Measurements from ENCODE around the gene MOB3A.

The MOB3A gene

DNA sequence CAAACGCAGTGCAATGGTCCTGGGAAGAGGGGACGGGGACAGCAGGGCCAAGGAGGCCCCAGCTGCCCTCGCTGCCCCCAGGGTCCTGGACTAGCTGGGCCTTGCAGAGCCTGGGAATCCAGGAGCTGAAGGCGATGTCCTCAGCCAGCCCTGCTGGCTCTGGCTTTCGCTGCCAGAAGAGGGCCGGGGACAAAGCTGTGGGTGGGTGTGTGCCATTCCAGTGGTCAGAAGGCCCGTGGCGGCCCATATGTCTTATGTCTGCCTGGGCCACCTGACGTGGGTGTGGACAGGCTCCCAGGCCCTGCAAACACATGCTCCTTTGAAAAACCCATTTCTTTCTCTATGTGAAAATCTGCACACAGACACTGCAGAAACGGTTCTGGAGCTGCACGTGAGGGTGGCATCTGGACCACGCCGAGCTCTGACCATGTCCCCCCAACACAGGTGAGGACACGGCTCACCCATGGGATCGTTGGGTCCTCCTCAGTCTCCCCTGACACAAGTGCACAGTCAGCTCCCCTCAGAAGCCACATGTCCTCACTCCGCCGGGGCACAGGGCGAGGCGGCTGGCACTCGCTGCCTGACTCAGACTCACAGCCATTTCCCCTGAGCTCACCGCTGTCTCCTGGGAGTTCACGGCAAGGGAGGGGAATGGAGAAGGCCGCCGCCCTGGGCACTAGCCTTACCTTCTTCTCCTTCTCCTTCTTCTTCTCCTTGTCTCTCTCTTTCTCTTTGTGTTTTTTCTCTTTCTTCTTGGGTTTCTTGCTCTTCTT lies 17.5 kb upstream of the MOB3A start:
- no peak for DNase-seq (ENCODE audit: low read depth)
- H3K4me3 ChIP-seq (ENCODE audit: control insufficient read depth, low read depth, low read length), result no peak overlapping the region
- TF ChIP-seq, protein P1, sequence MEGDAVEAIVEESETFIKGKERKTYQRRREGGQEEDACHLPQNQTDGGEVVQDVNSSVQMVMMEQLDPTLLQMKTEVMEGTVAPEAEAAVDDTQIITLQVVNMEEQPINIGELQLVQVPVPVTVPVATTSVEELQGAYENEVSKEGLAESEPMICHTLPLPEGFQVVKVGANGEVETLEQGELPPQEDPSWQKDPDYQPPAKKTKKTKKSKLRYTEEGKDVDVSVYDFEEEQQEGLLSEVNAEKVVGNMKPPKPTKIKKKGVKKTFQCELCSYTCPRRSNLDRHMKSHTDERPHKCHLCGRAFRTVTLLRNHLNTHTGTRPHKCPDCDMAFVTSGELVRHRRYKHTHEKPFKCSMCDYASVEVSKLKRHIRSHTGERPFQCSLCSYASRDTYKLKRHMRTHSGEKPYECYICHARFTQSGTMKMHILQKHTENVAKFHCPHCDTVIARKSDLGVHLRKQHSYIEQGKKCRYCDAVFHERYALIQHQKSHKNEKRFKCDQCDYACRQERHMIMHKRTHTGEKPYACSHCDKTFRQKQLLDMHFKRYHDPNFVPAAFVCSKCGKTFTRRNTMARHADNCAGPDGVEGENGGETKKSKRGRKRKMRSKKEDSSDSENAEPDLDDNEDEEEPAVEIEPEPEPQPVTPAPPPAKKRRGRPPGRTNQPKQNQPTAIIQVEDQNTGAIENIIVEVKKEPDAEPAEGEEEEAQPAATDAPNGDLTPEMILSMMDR (IDR thresholded peaks at IDR 0.05; ENCODE audit: control insufficient read depth, insufficient read depth, low read depth, low read length, missing control alignments), result no peak

DNA sequence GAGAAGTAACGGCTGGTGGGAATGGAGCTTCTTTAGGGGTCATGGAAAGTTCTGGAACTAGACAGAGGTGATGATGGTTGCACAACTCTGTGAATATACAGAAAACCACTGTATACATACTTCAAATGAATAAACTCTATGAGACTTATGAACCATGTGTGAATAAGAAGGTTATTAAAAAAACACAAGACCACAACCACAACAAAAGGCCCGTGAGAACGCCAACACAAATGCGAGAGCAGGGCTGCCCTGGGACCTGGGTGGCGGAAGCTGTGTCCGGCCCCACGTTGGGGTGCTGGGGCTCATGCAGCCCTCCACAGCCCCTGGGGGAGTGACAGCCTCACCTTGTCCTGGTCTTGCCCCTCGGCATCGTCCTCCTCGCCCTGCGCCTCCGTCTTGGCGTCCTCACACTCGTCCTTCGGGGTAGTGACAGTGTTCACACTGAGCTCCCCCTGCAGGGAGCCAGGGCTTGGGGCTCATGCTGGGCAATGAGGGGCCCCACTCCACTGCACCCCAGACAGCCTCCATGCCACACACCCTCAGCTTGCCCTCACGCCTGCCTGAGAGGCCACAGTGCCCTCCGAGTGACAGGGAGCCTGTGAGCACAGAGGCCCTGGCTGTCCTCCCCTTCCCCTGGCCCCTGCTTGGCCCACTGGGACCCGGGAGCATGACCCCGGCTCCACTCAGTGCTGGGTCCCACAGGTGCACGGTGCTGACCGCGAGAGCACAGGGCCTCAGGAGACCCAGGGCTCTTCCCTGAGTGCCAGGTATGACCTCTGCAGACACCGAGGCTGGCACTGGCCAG lies 16.6 kb upstream of the MOB3A start:
- H3K4me3 ChIP-seq (ENCODE audit: control insufficient read depth, low read depth, low read length), result no peak overlapping the region
- TF ChIP-seq, protein P1 (IDR thresholded peaks at IDR 0.05; ENCODE audit: control insufficient read depth, insufficient read depth, low read depth, low read length, missing control alignments), result no peak
- no peak for DNase-seq (ENCODE audit: low read depth)

DNA sequence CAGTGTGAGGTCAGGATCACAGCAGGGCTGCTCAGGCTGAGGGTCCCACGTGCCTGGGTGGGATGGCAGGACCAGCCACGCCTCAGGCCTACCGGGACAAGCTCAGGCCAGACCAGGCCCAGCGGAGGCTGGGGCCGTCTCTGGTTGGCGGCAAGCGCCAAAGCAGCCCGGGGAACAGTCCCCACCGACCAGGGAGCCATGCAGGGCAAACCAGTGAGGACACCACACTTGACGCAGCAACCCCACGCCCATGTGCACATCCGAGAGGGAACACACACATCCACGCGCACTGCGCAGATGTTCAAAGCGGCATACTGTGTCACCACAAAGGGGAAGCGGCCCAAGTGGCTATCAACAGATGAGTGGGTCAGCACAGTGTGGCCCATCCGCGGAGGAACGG lies 15.8 kb upstream of the MOB3A start:
- TF ChIP-seq, protein P1 (IDR thresholded peaks at IDR 0.05; ENCODE audit: control insufficient read depth, insufficient read depth, low read depth, low read length, missing control alignments), result no peak
- H3K4me3 ChIP-seq (ENCODE audit: control insufficient read depth, low read depth, low read length), result no peak overlapping the region
- no peak for DNase-seq (ENCODE audit: low read depth)

DNA sequence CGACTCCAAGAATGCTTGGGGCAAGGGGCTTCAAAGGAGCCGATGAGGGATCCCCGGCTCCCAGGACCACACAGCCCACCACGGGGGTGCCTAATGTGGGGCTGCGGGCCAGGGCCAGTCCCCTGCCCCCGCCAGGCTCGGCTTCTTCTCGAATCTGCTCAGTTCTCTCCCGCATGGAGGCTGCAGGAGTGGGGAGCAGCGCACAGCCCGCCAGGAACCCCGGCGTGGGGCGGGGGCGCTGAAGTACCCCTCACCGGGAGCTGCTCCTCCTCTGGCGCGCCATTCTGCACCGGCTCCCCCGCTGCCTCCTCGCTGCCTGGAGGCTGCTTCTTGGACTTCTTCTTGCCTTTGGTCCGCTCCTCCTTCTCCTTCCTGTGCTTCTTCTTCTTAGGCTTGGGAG lies 15.3 kb upstream of the MOB3A start:
- no peak for DNase-seq (ENCODE audit: low read depth)
- H3K4me3 ChIP-seq (ENCODE audit: control insufficient read depth, low read depth, low read length), result no peak overlapping the region
- TF ChIP-seq, protein P1 (IDR thresholded peaks at IDR 0.05; ENCODE audit: control insufficient read depth, insufficient read depth, low read depth, low read length, missing control alignments), result no peak

DNA sequence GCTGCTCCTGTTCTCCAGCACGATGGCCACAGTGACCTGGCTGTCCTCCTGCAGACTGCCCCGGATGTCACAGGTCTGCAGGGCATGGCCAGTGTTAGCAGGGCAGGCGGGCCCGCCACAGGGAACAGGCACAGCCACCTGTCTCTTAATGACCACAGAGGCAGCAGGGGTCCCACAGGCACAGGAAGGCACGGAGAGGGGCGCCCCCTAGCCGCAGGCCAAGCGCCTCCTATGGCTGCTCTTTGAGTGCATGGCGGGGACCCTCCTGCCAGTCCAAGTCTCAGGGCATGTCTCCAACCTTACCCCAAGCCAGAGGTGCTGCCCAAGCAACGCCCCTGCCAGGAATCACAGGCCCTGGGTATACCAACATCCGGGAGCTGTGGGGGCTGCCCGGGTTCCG lies 14.7 kb upstream of the MOB3A start:
- no peak for DNase-seq (ENCODE audit: low read depth)
- no peak overlapping the region for H3K4me3 ChIP-seq (ENCODE audit: control insufficient read depth, low read depth, low read length)
- TF ChIP-seq, protein P1 (IDR thresholded peaks at IDR 0.05; ENCODE audit: control insufficient read depth, insufficient read depth, low read depth, low read length, missing control alignments), result no peak

DNA sequence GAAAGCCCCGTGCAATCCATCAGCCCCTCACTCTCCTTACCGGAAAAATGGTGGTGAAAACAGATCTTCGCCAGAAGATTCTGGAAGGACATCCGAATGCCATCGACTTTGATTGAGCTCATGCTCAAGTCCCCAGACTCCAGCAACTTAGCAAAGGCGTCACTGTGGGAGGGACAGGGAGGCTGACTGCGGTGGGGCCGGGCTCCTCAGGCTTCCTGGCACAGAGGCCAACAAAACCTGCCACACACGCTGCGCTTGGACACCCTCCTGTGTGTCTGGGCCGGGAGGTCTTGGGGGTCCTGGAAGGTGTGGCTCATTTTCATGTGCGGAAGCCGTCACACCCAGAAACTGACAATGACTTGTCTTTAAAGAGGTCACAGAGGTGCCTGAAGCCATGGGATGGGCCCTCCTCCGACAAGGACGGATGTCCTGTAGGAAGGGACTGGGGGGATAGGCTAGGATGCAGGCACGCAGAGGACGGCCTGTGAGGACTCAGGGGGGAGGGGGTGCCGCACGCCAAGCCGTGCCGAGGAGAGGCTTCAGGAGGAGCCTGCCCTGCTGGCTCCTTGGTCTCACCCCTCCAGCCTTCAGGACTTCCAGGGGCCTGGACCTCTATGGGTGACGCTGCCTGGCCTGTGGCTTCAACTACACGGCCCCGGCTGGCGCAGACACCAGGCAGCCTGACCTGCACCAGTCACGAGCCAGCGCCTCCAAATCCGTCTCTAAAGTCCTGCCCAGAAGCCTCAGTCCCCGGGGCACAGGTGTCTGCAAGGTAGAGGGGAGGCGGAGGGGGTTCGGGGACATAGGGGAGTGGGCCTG lies 13.1 kb upstream of the MOB3A start:
- no peak for DNase-seq (ENCODE audit: low read depth)
- TF ChIP-seq, protein P1 (IDR thresholded peaks at IDR 0.05; ENCODE audit: control insufficient read depth, insufficient read depth, low read depth, low read length, missing control alignments), result no peak
- no peak overlapping the region for H3K4me3 ChIP-seq (ENCODE audit: control insufficient read depth, low read depth, low read length)

All from AG09309 (cell line).